SIG-M5 (cell line): ENCODE results near the gene RMND5A.

Experiments
- DNase-seq: peaks from one replicate; lab custom pipeline; 2025; lab: John Stamatoyannopoulos, UW

Gene RMND5A

DNA sequence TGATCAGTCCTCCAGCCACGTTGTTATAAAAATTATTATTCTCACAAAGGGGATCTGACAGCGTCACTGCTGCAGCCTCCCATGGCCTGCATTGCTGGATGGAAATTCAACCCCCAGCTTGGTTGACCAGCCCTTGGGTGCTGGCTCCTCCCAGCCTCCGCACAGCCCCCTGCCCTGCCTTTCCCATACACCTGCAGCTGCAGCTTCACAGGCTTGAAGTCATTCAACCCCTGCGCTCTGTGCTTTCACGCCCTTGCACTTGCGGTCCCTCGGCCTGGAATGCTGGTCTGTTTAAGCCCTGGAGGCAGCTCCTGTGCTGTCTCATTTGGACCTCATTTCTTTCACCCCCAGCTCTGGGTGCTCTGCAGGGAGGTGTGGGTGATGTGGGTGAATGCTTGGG lies 71.5 kb downstream of the RMND5A start:
- no peak for DNase-seq

DNA sequence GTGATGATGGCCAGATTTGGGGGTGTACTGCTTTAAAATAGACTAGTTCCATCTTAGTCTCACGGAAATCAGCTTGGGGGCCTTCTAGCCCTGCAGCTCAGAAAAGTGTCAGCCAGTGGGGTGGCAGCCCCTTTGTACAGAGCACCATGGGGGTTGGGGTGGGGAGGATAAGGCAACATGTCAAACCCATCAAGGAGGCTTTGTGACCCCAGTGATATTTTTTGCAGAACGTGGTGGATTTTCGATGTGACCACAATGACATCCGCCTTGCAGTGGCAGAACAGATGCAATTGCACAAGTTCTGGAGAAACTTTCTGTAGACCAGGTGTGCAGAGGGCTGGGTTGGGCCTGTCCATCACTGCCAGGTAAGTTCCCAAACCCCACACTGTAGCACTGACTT lies 73.7 kb downstream of the RMND5A start:
- no peak for DNase-seq

DNA sequence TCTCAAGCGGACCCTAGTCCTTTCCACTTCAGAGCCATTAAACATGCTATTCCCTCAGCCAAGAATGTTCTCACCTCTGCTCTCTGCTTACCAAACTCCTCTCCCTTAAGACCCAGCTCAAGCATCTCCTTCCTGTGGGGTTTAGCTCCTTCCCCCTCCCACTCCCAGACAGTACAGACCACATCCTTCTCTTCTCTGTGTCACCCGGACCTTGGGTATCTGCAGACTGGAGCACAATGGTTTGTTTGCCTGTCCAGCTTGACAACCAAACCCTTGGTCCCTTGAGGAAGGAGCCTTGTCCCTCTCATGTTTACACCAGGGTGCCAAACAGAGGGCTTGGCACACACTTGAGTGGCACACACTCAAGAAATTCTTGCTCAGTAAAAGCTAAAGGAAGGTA lies 74.8 kb downstream of the RMND5A start:
- no peak for DNase-seq

DNA sequence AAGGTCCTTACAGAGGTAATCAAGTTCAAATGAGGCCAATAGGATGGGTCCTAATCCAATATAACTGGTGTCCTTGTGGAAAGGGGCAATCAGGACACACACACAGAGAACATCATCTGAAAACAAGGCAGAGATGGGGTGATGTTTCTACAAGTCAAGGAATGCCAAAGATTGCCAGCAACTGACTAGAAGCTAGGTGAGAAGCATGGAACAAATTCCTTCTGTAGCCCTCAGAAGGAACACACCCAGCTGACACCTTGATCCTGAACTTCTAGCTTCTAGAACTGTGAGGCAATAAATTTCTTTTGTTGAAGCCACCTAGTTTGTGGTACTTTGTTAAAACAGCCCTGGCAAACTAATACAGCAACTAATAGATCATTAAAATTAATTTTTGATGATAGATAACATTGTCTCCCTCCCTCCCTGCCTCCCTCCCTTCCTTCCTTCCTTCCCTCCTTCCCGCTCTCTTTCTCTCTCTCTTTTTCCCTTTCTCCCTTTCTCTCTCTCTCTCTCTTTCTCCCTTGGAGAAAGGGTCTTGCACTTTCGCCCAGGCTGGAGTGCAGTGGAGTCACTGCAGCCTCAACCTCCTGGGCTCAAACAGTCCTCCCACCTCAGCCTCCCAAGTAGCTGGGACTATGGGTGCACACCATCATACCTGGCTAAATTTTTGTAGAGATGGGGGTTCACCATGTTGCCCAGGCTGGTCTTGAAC lies 80.9 kb downstream of the RMND5A start:
- DNase-seq = no peak

DNA sequence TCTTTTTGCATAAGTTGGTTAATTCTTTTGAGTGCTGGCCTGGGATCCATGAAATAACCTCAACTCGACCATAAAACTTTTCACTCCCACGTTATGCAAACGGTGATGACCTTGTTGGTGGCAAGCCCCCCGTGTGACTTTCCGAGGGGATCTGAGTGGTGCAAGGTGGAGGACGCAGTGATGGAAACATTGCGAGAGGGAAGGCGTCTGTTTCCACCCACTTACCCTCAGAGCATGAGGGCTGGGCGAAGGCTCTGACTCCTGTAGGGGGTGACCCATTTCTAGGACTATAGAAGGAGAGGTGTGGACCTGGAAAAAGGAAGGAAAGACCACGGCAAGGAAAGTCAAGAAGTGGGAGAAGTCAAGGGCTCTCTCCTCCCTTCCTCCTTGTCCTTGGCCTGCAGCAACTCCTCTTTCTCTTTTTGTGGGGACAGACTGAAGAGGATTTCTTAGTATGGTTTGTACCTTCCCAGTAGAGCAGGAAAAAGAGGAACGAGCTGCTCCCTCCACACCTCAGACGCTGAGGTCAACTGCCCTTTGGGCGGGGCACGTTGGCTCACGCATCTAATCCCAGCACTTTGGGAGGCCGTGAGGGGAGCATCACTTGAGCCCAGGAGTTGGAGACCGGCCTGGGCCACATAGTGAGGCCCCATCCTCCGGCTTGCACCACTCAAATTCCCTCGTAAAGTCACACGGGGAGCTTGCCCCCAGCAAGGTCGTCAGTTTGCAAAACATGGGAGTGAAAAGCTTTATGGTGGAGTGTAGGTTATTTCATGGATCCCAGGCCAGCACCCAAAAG lies 86.2 kb downstream of the RMND5A start:
- no peak for DNase-seq

DNA sequence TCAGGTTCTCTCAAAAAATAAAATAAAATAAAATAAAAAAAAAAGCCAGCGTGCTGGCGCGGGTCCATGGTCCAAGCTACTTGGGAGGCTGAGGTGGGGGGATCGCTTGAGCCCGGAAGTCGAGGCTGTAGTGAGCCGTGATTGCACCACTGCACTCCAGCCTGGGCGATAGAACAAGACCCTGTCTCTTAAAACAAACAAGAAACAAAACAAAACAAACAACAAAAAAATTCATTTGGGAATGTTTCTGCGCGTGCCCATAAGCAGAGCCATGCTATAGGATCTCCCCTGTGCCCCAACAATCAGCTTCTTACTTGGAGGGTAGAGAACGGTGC lies 87.0 kb downstream of the RMND5A start:
- no peak for DNase-seq

DNA sequence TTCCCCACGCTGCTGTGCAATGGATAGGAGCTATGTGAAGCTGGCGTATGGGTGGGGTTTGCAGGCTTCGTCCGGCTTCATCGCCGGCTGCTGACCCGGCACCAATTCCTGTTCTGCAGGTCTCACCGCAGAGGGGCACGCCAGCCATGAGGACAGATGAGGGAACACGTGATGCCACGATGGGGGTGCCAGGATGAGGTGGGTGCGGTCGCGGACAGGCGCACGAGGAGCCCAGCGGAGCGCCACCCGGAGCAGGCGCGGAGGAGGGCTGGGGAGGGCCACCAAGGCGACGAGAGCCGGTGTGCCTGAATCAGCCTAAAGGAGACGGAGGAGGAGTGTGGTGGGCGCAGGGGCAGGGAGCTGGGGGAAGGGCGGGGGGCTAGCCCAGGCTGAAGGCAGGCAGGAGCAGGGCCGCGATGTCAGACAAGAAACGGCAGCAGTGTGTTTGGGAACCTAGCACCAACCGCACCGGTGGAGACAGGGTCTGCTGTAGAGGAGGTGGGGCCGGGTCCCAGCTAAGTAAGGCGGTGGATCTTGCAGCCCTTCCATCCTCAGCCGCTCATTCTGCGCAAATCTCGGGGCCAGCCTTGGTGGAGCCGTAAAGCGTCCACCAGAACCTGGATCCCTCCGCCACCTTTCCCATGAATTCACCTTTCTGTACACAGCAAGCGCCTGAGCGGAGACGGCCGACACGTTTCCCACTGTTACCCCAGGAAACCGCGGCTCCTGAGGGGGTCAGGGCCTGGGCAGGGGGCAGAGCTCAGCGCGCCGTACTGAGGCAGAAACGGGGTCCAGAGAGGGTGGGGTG lies 87.6 kb downstream of the RMND5A start:
- no peak for DNase-seq

DNA sequence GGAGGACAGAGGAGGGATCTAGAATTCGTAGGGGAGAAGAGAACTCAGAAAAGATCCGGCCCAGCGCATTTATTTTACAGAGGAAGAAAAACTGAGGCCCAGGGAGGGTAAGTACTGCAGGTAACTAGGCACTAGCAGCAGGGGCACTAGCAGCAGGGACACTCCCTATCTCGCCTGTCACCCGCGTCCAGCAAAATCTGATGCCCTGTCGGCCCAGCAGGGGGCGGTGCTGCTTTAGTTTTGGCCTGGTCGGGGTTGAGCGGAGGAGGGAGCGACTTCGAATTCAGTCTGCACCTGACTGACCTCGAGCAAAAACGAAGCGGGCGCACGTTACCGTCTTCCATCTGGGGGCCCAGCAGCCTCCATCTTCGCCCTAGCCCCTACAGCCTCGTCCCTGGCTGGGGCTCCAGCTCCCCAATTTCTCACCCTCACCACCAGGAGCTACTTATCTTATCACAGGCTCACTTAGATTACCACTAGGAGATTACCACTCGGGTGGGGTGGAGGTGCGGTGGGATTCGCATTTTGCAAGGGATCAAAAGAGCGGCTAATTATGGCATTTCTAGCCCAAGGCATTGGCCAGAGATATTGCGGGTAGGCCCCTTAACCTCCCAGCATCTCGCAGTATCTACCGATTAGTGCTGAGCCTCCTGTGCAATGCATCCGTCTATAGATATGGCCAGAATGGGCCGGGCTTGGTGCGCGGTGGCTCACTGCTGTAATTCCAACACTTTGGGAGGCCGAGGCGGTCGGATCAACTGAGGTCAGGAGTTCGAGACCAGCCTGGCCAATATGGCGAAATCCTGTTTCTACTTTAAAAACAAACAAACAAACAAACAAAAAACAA lies 88.4 kb downstream of the RMND5A start:
- DNase-seq = peak; percentile 17

DNA sequence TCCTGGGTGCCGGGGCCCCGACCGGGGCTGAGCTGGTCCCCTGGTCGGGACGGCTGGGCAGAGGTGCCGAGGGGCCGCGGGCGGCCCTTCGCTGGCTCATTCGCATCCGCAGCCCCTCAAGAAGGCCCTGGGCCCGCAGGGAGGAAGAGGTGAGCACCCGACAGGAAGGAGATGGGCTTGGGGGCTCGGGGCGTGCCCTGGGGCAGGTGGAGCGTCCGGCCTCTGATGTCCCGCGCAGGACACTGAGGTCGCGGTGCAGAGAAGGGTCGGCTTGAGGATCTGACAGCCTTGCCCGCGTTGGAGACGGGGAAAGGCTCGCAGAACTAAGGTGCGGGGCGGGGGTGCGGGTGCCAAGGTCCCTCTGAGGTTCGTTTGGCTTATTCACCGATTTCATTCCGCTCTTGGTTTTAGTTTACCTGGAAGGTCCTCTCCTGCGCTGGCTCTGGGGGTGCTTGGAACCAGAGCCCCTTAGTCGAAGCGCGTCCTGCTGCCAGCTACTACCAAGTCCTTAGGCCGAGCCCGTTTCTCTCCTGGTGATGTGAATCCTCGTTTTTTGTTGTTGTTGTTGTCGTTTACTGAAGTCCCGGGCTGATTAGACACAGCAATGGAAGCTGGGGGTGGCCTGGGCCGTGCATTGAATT lies 89.5 kb downstream of the RMND5A start:
- no peak for DNase-seq

DNA sequence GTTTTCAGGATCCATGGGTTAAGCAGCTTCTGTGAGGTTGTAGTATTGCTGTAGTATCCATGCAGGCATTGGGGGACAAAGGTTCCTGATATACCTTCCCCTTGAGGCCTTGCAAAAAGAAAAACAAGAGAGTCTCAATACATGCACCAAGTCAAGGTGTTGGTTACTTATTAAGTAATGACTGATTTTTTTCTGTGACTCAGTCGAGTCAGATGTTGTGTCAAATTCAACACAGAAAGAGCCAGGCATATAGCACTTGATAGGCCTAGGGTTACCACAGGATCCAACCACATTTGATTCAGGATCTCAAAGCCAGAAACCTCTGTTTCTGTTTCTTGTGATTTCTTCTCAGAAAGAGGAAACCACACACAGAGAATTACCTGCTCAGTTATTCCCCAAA lies 95.5 kb downstream of the RMND5A start:
- no peak for DNase-seq

DNA sequence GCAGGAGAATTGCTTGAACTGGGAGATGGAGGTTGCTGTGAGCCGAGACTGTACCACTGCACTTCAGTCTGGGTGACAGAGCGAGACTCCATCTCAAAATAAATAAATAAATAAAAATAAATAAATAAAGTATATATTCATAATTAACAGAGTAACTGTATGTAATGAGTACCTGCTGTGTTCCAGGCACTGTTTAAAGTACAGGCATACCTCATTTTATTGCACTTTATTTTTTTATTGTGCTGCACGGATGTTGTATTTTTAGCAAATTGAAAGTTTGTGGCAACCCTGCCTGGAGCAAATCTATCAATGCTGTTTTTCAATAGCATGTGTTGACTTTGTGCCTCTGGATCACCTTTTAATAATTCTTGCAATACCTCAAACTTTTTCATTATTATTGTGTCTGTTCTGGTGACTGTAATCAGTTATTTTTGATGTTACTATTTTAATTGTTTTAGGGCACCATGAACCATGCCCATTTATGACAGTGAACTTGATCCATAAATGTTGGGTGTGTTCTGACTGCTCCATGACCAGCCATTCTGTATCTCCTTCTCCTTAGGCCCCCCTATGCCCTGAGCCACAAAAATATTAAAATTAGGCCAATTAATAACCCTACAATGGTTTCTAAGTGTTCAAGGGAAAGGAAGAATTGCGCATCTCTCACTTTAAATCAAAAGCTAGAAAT lies 98.2 kb downstream of the RMND5A start:
- no peak for DNase-seq

DNA sequence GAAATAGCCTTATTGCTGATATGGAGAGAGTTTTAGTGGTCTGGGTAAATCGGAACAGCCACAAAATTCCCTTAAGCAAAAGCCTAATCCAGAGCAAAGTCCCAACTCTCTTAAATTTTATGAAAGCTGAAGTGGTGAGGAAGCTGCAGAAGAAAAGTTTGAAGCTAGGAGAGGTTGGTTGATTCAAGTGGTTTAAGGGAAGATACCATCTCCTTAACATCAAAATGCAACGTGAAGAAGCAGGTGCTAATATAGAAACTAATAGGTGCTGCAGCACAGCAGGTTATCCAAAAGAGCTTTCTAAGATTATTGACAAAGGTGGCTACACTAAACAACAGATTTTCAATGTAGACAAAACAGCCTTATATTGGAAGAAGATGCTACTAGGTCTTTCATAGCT lies 98.9 kb downstream of the RMND5A start:
- no peak for DNase-seq

DNA sequence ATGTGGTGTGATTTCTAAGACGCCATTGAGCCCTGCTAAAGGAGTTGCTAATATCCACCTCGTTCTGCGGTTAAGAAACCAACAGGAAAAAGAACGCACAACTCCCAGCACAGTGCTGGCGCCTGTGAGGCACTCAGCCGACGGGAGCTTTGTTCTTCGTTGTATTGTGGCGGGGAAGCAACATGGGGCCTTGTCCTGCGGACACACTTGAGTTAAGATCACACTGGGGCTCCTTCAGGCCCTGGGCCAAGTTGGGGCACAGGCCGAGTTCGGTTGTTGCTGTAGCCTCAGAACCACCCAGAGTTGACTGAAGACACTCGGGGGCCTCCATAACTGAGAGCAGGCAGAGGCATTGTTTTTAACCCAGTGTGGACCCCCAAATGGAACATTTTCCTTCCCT lies 101.2 kb downstream of the RMND5A start:
- DNase-seq = no peak

DNA sequence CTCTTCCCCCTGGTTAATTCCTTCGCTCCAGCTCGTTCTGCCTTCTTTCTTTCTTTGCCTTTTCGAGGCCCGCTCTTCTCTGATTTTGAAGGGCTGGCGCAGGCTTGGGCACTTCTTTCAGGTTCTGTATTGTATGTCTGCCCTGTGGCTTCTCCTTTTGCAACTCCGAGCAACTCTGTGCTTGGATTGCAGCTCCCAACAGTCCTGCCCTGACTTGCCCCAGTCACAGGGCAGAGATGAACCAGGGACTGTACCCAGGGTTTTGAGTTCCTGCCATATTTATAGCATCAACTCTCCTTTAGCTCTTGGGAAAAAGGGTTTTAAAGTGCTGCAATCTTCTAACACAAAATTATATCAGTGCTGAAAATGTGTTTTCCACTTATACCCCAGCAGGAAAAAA lies 101.8 kb downstream of the RMND5A start:
- no peak for DNase-seq

DNA sequence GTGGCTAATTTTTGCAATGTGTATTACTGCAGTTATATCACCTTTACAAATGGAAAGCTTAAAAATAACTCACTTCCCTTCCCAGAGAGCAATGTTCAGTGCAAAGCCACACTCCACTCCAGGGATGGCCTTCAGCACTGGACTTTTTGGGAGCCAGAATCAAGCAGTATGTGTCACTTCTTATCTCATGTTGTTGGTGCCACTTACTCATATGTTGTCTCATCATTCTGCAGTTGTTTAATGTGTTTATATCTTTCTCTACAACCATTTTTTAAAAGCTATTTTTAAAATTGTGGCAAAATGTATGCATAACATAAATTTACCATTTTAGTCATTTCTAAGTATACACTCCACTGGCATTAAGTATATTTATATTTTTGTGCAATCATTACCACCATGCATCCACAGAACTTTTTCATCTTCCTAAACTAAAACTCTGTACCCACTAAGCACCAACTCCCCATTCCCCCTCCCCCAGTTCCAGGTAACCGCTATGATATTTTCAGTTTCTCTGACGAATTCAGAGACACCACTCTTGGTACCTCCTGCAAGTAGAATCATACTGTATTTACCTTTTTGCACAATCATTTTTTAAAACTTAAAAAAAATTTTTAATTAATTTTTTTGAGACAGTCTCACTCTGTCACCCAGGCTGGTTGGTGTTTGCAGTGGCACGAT lies 102.7 kb downstream of the RMND5A start:
- DNase-seq = no peak

DNA sequence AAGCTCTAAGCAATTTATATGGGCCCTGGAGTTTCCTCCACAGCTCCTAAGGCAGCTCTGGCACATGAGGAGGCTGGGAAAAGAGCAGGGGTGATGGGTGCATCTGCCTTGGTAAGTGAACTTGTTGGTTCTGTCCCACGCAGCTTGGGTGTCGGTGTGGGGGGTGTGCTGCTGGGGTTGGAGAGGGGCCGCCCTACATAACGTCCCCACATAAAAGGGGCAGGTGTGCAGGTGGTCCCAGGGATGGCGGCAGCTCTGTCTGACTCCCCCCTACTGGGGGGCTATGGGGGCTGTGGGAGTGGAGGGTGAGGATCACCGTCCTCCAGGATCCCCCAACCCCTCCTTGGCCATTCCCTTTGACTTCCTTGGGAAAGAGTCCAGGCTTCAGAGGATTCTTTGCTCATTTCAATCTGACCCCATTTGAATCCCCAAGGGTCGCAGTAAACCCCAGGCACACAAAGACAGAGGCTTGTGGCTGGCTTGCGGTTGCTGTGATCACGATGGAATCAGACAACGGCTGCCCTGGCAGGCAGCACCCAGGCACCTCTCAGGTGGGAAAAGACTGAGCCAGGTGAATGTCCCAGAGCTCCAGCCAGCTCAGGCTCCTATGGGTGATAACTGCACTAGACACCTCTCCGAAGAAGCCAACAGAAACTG lies 105.1 kb downstream of the RMND5A start:
- no peak for DNase-seq

DNA sequence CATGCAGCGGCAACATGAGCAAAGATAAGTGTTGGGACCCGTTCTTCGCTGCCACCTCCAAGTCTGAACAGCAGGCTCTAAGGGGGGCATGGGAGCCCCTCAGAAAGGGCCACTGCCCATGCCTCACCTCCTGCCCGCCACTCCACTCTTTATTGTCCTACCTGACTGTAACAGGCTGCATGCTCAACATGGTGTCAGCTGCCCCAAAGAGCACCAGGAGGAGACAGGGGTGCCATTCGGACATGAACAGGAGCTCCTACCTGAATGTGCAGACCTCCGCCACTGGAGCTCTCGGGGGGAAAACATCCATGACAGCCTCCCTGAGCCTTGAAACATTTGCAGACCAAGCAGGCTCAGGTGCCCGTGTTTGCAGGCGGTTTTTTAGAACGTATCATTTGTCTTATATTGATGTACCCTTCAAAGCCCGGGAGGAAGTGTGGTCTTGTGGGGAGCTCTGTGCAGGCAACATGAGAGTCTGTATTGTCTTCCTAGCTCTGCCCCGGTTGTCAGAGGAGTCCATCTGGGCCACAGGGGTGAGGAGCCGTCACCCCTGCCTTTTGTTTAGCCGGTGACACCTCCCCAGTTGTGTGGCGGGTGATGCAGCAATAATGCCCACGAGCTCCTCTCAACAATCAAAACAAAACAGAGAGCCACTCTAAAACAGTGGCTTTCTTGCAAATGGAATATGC lies 105.7 kb downstream of the RMND5A start:
- no peak for DNase-seq

DNA sequence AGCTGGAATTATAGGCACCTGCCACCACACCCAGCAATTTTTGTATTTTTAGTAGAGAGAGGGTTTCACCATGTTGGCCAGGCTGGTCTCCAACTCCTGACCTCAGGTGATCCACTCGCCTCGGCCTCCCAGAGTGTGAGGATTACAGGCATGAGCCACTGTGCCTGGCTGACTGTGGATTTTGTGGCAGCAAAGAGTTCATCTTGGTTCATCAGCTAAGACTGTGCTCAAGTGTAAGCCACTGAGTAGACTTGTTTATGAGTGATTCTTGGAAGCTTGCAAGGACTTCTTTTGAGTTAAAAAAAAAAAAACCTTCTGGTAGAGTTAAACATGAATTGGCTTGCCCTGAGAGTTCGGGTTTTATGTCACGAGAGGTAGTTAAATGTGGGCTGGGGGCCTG lies 106.9 kb downstream of the RMND5A start:
- DNase-seq = no peak
